Activated CD4-positive, alpha-beta T cell treated with anti-CD3 and anti-CD28 coated beads for 36 hours (primary cell): ENCODE measurements around the gene MAML1. TPM values are rescaled to one million over a fixed set of nuclear protein-coding genes. Genes with fewer than 3 reads are reported as not detected.

ENCODE experiments used
- ATAC-seq: fragments of 200-7000 bp; cut with Tn5 transposase; one replicate; pipeline ENCODE4 v1.10.0; 2021; ENCODE audit warnings: mild to moderate bottlenecking, moderate library complexity
- CTCF ChIA-PET: fragments of 350-600 bp; sonication (Branson Sonifier 250); formaldehyde crosslinking; loops from one replicate; lab custom pipeline; 2021; ENCODE audit warnings: antibody characterized with exemption; lab: Charles Lee
- POLR2A ChIA-PET: fragments of 350-600 bp; sonication (Branson Sonifier 250); formaldehyde crosslinking; loops from one replicate; lab custom pipeline; 2021; ENCODE audit warnings: antibody characterized with exemption, inconsistent platforms; lab: Charles Lee
- DNase-seq: peaks from one replicate; pipeline ENCODE4 v3.0.0-alpha.2; 2020
- H3K27ac Mint-ChIP-seq: one replicate; pipeline ENCODE4 v1.8.0; 2021; ENCODE audit warnings: mixed read lengths
- H3K27me3 Mint-ChIP-seq: one replicate; pipeline ENCODE4 v1.8.0; 2021; ENCODE audit warnings: mixed read lengths
- H3K36me3 Mint-ChIP-seq: one replicate; pipeline ENCODE4 v1.8.0; 2021; ENCODE audit warnings: low read depth, mixed read lengths
- H3K4me1 Mint-ChIP-seq: one replicate; pipeline ENCODE4 v1.8.0; 2021; ENCODE audit warnings: mixed read lengths
- H3K4me3 Mint-ChIP-seq: one replicate; pipeline ENCODE4 v1.8.0; 2021; ENCODE audit warnings: mild to moderate bottlenecking, moderate library complexity, mixed read lengths
- H3K9me3 Mint-ChIP-seq: one replicate; pipeline ENCODE4 v1.8.0; 2021; ENCODE audit warnings: low read depth, mixed read lengths
- intact Hi-C, 2 experiments: fragments of 100-400 bp; cut with DNase I in 1 of 2; cut with micrococcal nuclease in 1 of 2; formaldehyde crosslinking; loops; one replicate each; pipeline versions ENCODE4 v1.14.2 to v1.15.1; 2022 to 2024; cut with DNase I, micrococcal nuclease
- total RNA-seq, 2 experiments: library from RNA; stranded (reverse); gene quantifications; one replicate each; pipeline ENCODE4 v1.2.3, GENCODE V29; 2021

MAML1 gene
- total RNA-seq, 2 experiments from 2014 or later = 25.4 to 32.6 TPM

DNA sequence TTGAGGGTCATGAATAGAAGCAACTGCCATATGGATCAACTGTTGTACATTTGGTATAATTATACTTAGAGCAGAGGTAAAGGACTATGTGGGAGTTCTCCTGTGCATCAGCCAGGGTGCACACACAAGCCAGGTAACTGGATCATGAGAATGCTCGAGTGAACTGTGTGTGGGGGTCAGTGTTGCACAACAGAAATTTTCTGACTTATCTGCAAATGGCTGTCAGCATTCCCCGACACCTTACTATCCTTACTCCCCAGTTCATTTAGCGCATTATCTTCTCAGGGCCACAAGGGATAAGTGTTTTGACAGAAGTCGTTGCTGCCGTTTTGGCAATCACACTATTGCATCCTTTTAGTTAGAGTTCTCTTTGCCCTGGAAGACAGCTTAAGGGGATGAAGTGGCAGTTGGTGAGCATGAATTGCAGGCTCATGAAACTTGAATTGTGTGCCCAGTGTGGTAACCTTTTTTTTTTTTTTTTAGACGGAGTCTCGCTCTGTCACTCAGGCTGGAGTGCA, 32.2 kb upstream of the MAML1 start:
- ChIA-PET CTCF (no interaction called here), POLR2A (interaction anchor here (0.6 to 1.5 kb wide), 6 partner anchors 22 to 863 kb away, joined by 4 to 9 read pairs (median 6); no protein-coding TSS in a partner anchor)
- no peak for DNase-seq
- Mint-ChIP-seq H3K4me3 (peak overlapping the region; percentile 94), H3K9me3 (no peaks in the 10 kb centered on the region), H3K4me1 (peaks cover 47% of the 10 kb centered on the region), H3K27ac (peak overlapping the region; percentile 98), H3K36me3 (peaks cover 50% of the 10 kb centered on the region), H3K27me3 (no peaks in the 10 kb centered on the region)
- ATAC-seq = no peak
- intact Hi-C loops = no loop called here

GRCh38 chr5:179716286-179716685, 16.3 kb upstream of the MAML1 start:
- Mint-ChIP-seq H3K4me3 (no peak overlapping the region), H3K4me1 (peaks cover 4% of the 10 kb centered on the region), H3K27me3 (no peaks in the 10 kb centered on the region), H3K9me3 (no peaks in the 10 kb centered on the region), H3K27ac (peak overlapping the region; percentile 55), H3K36me3 (peaks cover 62% of the 10 kb centered on the region)
- ATAC-seq (no peak), DNase-seq (no peak)
- intact Hi-C loops = no loop called here
- ChIA-PET CTCF (interaction anchor here (0.9 to 2.0 kb wide), 4 partner anchors 14 to 39 kb away, joined by 3 to 7 read pairs (median 4); partner anchors contain the start of gene MAML1), POLR2A (no interaction called here)

- ATAC-seq (no peak), DNase-seq (no peak)
- CTCF ChIA-PET = interaction anchor here (0.6 to 2.1 kb wide), 4 partner anchors 12 to 589 kb away, joined by 3 to 7 read pairs (median 3); partner anchors contain the start of genes HNRNPH1 and MAML1
- H3K4me1 Mint-ChIP-seq = peaks cover 4% of the 10 kb centered on the region
- H3K9me3 Mint-ChIP-seq = no peaks in the 10 kb centered on the region
- intact Hi-C loops = no loop called here
- peaks cover 71% of the 10 kb centered on the region for H3K36me3 Mint-ChIP-seq
- H3K4me3 Mint-ChIP-seq = no peak overlapping the region
- POLR2A ChIA-PET = no interaction called here
- H3K27me3 Mint-ChIP-seq = no peaks in the 10 kb centered on the region
- H3K27ac Mint-ChIP-seq = no peak overlapping the region
Measured at GRCh38 chr5:179720222-179720621, 12.4 kb upstream of the MAML1 start.

- CTCF ChIA-PET = no interaction called here
- Mint-ChIP-seq H3K27me3 (no peaks in the 10 kb centered on the region), H3K36me3 (peaks cover 68% of the 10 kb centered on the region), H3K4me3 (no peak overlapping the region), H3K27ac (peak overlapping the region; percentile 45), H3K4me1 (no peaks in the 10 kb centered on the region), H3K9me3 (no peaks in the 10 kb centered on the region)
- intact Hi-C loops = no loop called here
- DNase-seq = no peak
- POLR2A ChIA-PET = no interaction called here
- no peak for ATAC-seq
Measured at GRCh38 chr5:179724163-179724562, 8.5 kb upstream of the MAML1 start.

DNA sequence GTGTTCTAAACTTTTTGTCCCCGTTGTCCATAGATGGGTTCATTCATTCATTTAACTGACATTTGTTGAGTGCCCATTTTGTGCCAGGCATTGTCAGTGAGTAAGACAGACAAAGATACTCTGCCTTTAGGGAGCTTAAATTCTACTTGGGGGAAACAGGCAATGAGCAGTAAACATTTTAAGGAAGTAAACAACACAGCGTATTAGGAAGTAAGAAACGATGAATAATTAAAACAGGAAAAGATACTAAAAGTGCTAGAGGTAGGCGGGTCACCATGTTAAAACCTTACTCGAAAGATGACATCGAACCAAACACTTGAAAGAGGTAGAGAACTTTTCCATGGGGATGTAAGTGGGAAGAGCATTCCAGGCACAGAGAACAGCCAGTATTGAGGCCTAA, 5.5 kb upstream of the MAML1 start:
- intact Hi-C loops = no loop called here
- H3K36me3 Mint-ChIP-seq = peaks cover 72% of the 10 kb centered on the region
- H3K27ac Mint-ChIP-seq = peak overlapping the region; percentile 53
- no peak for ATAC-seq
- peaks cover 16% of the 10 kb centered on the region for H3K4me1 Mint-ChIP-seq
- ChIA-PET CTCF (no interaction called here), POLR2A (no interaction called here)
- H3K27me3 Mint-ChIP-seq = no peaks in the 10 kb centered on the region
- H3K9me3 Mint-ChIP-seq = no peaks in the 10 kb centered on the region
- H3K4me3 Mint-ChIP-seq = no peak overlapping the region
- no peak for DNase-seq

DNA sequence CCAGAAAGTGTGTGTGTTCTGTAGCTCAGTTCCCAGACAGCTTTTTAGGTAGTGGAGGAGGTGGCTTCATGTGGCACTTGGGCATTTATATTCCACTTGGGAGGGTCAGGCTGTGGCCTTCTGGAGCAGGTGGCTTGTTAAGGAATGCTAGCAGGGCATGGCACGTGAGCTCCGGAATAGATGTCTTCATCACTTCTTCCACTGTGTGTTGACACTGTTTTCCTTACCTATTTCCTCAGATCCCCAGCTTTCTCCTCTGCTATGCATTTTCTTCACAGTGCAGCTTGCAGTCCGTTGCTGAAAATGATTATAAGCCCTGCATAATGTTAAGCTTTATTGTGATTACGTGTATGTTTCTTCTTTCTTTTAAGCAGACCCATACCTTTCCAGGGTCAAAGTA, 3.3 kb upstream of the MAML1 start:
- intact Hi-C loops = no loop called here
- DNase-seq (no peak), ATAC-seq (no peak)
- no peaks in the 10 kb centered on the region for H3K9me3 Mint-ChIP-seq
- CTCF ChIA-PET = interaction anchor here (0.6 to 1.8 kb wide), 4 partner anchors 13 to 105 kb away, joined by 3 to 7 read pairs (median 4); no protein-coding TSS in a partner anchor
- no peaks in the 10 kb centered on the region for H3K27me3 Mint-ChIP-seq
- POLR2A ChIA-PET = no interaction called here
- H3K36me3 Mint-ChIP-seq = peaks cover 53% of the 10 kb centered on the region
- H3K4me1 Mint-ChIP-seq = peaks cover 19% of the 10 kb centered on the region
- H3K4me3 Mint-ChIP-seq = no peak overlapping the region
- peak overlapping the region; percentile 39 for H3K27ac Mint-ChIP-seq

GRCh38 chr5:179729727-179730126, 2.9 kb upstream of the MAML1 start:
- Mint-ChIP-seq H3K9me3 (no peaks in the 10 kb centered on the region), H3K36me3 (peaks cover 53% of the 10 kb centered on the region), H3K4me3 (no peak overlapping the region), H3K4me1 (peaks cover 23% of the 10 kb centered on the region), H3K27me3 (no peaks in the 10 kb centered on the region), H3K27ac (peak overlapping the region; percentile 39)
- POLR2A ChIA-PET = no interaction called here
- intact Hi-C loops = loop anchor here in 1 of 2 experiments (10.0 kb wide), 1 partner anchor 1105 kb away; the partner anchor contains the start of gene CLK4
- DNase-seq = no peak
- no peak for ATAC-seq
- CTCF ChIA-PET = interaction anchor here (0.6 to 1.8 kb wide), 5 partner anchors 10 to 1271 kb away, joined by 3 to 7 read pairs (median 4); no protein-coding TSS in a partner anchor

DNA sequence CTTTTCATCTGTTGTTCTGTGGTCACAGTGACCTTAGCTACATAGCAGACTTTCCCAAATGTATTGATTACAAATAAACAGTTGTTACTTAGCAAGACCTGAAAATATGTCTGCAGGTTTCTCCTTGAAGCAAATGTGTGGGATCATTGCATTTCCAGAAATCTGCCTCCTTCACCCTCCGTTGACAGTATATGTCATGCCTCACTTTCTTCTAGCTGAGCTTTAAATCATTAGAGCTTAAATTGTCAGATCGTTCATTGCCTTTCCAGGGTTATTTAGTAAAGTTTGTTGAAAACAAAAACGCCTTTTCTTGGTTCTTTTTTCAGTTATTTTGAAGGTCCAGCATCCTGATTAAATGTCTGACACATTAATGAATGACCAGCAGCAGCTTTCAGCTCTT, 2.3 kb upstream of the MAML1 start:
- H3K36me3 Mint-ChIP-seq = peaks cover 53% of the 10 kb centered on the region
- H3K4me3 Mint-ChIP-seq = no peak overlapping the region
- H3K9me3 Mint-ChIP-seq = no peaks in the 10 kb centered on the region
- peaks cover 25% of the 10 kb centered on the region for H3K4me1 Mint-ChIP-seq
- intact Hi-C loops = loop anchor here in 1 of 2 experiments (10.0 kb wide), 1 partner anchor 1106 kb away; the partner anchor contains the start of gene CLK4
- ATAC-seq (no peak), DNase-seq (no peak)
- H3K27me3 Mint-ChIP-seq = no peaks in the 10 kb centered on the region
- CTCF ChIA-PET = interaction anchor here (0.6 to 1.8 kb wide), 5 partner anchors 10 to 1272 kb away, joined by 3 to 7 read pairs (median 4); no protein-coding TSS in a partner anchor
- POLR2A ChIA-PET = no interaction called here
- H3K27ac Mint-ChIP-seq = peak overlapping the region; percentile 39

GRCh38 chr5:179730852-179731251, 1.8 kb upstream of the MAML1 start:
- intact Hi-C loops = loop anchor here in 1 of 2 experiments (10.0 kb wide), 1 partner anchor 1106 kb away; the partner anchor contains the start of gene CLK4
- CTCF ChIA-PET = interaction anchor here (1.0 to 1.8 kb wide), 6 partner anchors 9 to 36 kb away, joined by 3 to 7 read pairs (median 4); no protein-coding TSS in a partner anchor
- ATAC-seq = no peak
- POLR2A ChIA-PET = no interaction called here
- no peak for DNase-seq
- Mint-ChIP-seq H3K36me3 (peaks cover 53% of the 10 kb centered on the region), H3K27me3 (no peaks in the 10 kb centered on the region), H3K4me3 (no peak overlapping the region), H3K4me1 (peaks cover 28% of the 10 kb centered on the region), H3K27ac (peak overlapping the region; percentile 39), H3K9me3 (no peaks in the 10 kb centered on the region)

DNA sequence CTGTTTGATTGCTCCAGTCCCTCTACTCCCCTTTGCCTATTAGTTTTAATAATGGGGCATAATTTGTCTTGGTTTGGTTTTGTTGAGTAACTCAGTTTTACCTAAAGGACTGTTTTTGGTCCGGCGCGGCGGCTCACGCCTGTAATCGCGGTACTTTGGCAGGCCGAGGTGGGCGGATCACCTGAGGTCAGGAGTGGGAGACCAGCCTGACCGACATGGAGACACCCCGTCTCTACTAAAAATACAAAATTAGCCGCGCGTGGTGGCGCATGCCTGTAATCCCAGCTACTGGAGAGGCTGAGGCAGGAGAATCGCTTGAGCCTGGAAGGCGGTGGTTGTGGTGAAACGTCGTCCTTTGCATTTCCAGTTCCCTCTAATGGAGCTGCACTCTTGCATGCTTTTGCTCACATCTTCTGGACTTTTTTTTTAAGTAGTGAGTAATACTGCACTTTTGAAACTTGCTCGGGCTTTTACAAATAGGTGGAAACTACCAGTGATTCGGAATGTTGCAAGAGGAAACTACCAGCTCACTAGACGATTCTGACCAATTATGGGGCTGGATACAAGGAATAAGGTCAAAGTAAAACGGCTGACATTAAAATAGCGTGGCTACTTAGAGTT, 721 bp upstream of the MAML1 start:
- H3K9me3 Mint-ChIP-seq = no peaks in the 10 kb centered on the region
- ChIA-PET CTCF (interaction anchor here (0.7 to 1.8 kb wide), 14 partner anchors 12 to 127 kb away, joined by 3 to 9 read pairs (median 4); partner anchors contain the start of gene HNRNPH1), POLR2A (interaction anchor here (0.5 to 1.7 kb wide), 13 partner anchors 29 to 172 kb away, joined by 3 to 13 read pairs (median 4); partner anchors contain the start of gene HNRNPH1)
- intact Hi-C loops = loop anchor here (1.0 to 10.0 kb wide), 13 partner anchors 34 to 1107 kb away; partner anchors contain the start of genes CANX (in 2 of the 2), HNRNPH1 (in 2 of the 2), CLK4 (in 1 of the 2) and MAPK9 (in 1 of the 2)
- peak overlapping the region; percentile 88 for H3K27ac Mint-ChIP-seq
- peak; percentile 51 for DNase-seq
- no peaks in the 10 kb centered on the region for H3K27me3 Mint-ChIP-seq
- peak overlapping the region; percentile 92 for H3K4me3 Mint-ChIP-seq
- H3K36me3 Mint-ChIP-seq = peaks cover 44% of the 10 kb centered on the region
- peaks cover 37% of the 10 kb centered on the region for H3K4me1 Mint-ChIP-seq
- ATAC-seq = peak; percentile 51
